Stimulated activated CD8-positive, alpha-beta memory T cell treated with anti-CD3 and anti-CD28 coated beads, Interleukin-15, amount 100 ng/mL, for 24 hours (primary cell): ENCODE results near the gene OTC.

ENCODE experiments used
- DNase-seq: peaks from one replicate; pipeline ENCODE4 v3.0.0-alpha.2; 2020; ENCODE audit warnings: low read depth

Gene OTC

DNA sequence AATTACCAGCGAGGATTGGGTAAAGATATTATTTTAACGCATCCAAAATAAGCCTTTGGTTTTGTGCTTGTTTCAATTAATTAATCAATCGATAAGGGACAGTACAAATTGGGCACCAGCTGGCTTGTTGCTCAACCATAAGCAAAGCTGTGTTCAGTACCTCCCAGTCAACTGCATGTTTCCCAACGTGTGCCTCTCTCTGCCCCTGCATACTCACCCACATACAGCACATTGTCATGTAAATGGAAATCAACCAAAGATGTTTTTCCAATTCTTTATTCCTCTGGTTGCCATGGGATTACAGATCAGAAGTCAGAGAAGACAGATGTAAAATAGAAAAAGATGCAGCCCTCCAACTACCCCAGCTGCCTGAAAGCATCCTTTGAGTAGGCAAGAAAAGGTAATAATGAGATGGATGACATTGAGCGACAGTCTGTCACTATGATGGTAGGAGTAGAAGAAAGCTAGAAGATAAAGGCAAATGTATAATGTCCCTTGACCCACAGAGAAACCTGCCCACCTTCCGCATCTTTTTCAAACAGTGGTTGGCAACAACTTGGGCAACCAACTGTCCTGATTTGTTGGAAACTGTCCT lies 116.3 kb downstream of the OTC start:
- DNase-seq, result no peak
